SK-N-SH (cell line): ENCODE measurements around the gene PKIB. TPM values are rescaled to one million over a fixed set of nuclear protein-coding genes. Genes with fewer than 3 reads are reported as not detected.

Experiments used
- CTCF ChIA-PET: fragments of 300-600, 350-600 bp; formaldehyde crosslinking; extraction: SDS; loops from one replicate; lab custom pipeline; 2021; lab: Yijun Ruan, JAX
- POLR2A ChIA-PET: fragments of 350-600 bp; sonication (Branson Sonifier 250); formaldehyde crosslinking; extraction: SDS; loops from one replicate; lab custom pipeline; 2020; ENCODE audit warnings: antibody characterized with exemption, inconsistent platforms; lab: Yijun Ruan, JAX
- DNase-seq: peaks from one replicate; pipeline ENCODE4 v3.0.0; 2012
- H2AFZ ChIP-seq: fragments of 200-600 bp; sonication (generic); 2 replicates; pipeline ENCODE4 v1.8.1; 2016; ENCODE audit warnings: antibody characterized with exemption, mild to moderate bottlenecking, low read depth
- H3F3A ChIP-seq: fragments of 200-600 bp; sonication (generic); replicated peaks from 2 replicates; pipeline ENCODE3; 2016; ENCODE audit warnings: antibody characterized with exemption, mild to moderate bottlenecking; ENCODE audit not compliant: insufficient read depth
- H3K27ac ChIP-seq, 2 experiments: fragments of 200-500 bp in 1 of 2; fragments of 200-600 bp in 1 of 2; sonication (Bioruptor generic) in 1 of 2; sonication (generic), shearing (Covaris generic) in 1 of 2; 2 replicates each; pipeline versions ENCODE4 v1.5.1 to v1.6.1; 2014 to 2016; ENCODE audit warnings: low read depth in 2 of 2, inconsistent platforms in 1 of 2, low read length in 1 of 2, mild to moderate bottlenecking in 1 of 2, mixed read lengths in 1 of 2
- H3K27me3 ChIP-seq: fragments of 200-600 bp; sonication (generic), shearing (Covaris generic); 2 replicates; pipeline ENCODE4 v1.6.1; 2016; ENCODE audit warnings: mixed run types; ENCODE audit not compliant: insufficient read depth
- H3K36me3 ChIP-seq, 2 experiments: fragments of 200-500 bp in 1 of 2; fragments of 200-600 bp in 1 of 2; sonication (Bioruptor generic) in 1 of 2; sonication (generic) in 1 of 2; replicated peaks in 1 of 2; 2 replicates each; pipeline versions ENCODE3 to v1.5.1; 2014 to 2016; ENCODE audit warnings: low read length in 1 of 2, mild to moderate bottlenecking in 1 of 2; ENCODE audit not compliant: insufficient read depth in 2 of 2, control insufficient read depth in 1 of 2
- H3K4me1 ChIP-seq, 2 experiments: fragments of 200-500 bp in 1 of 2; fragments of 200-600 bp in 1 of 2; sonication (Bioruptor generic) in 1 of 2; sonication (generic), shearing (Covaris generic) in 1 of 2; 2 replicates each; pipeline versions ENCODE4 v1.5.1 to v1.6.1; 2014 to 2016; ENCODE audit warnings: low read depth in 1 of 2, low read length in 1 of 2, mixed run types in 1 of 2; ENCODE audit not compliant: insufficient read depth in 2 of 2, control insufficient read depth in 1 of 2
- H3K4me2 ChIP-seq: fragments of 200-600 bp; sonication (generic), shearing (Covaris generic); 2 replicates; pipeline ENCODE4 v1.6.1; 2017; ENCODE audit warnings: mixed run types
- H3K4me3 ChIP-seq, 2 experiments: fragments of 200-500 bp in 1 of 2; fragments of 200-600 bp in 1 of 2; sonication (Bioruptor generic) in 1 of 2; sonication (generic), shearing (Covaris generic) in 1 of 2; 2 replicates each; pipeline versions ENCODE4 v1.5.1 to v1.8.1; 2014 to 2016; ENCODE audit warnings: low read depth in 2 of 2, inconsistent platforms in 1 of 2, low read length in 1 of 2, mild to moderate bottlenecking in 1 of 2, mixed read lengths in 1 of 2, moderate library complexity in 1 of 2
- H3K79me2 ChIP-seq: fragments of 200-600 bp; sonication (generic); 2 replicates; pipeline ENCODE4 v1.8.1; 2017; ENCODE audit warnings: mild to moderate bottlenecking; ENCODE audit not compliant: insufficient read depth
- H3K9ac ChIP-seq: fragments of 200-600 bp; sonication (generic); 2 replicates; pipeline ENCODE4 v1.6.1; 2017; ENCODE audit warnings: mixed run types
- H3K9me2 ChIP-seq: fragments of 200-600 bp; sonication (generic); 2 replicates; pipeline ENCODE4 v1.6.1; 2017; ENCODE audit warnings: mixed run types
- H3K9me3 ChIP-seq: fragments of 200-600 bp; sonication (generic); 2 replicates; pipeline ENCODE4 v1.6.1; 2017; ENCODE audit warnings: mixed run types, mild to moderate bottlenecking, moderate library complexity
- H4K20me1 ChIP-seq: fragments of 200-600 bp; sonication (generic); 2 replicates; pipeline ENCODE4 v1.6.1; 2017; ENCODE audit warnings: mild to moderate bottlenecking, mixed run types; ENCODE audit not compliant: insufficient read depth
- CHD2 ChIP-seq: fragments of 150-350 bp; IDR thresholded peaks from 2 replicates; pipeline ENCODE4 v1.6.1; 2018; ENCODE audit warnings: low read length; ENCODE audit not compliant: partially characterized antibody
- ELF1 ChIP-seq: IDR thresholded peaks from 2 replicates; pipeline ENCODE4 v1.4.0; 2012
- EP300 ChIP-seq, 2 experiments: IDR thresholded peaks; 2 replicates each; pipeline versions ENCODE4 v1.4.0 to v1.6.1; 2012; ENCODE audit warnings: borderline replicate concordance in 1 of 2, low read depth in 1 of 2, low read length in 1 of 2
- EZH2phosphoT487 ChIP-seq: fragments of 200-600 bp; sonication (generic); IDR thresholded peaks from 2 replicates; pipeline ENCODE4 v1.6.1; 2017; ENCODE audit warnings: low read depth, mixed run types, mild to moderate bottlenecking, antibody characterized with exemption, moderate library complexity, borderline replicate concordance
- GABPA ChIP-seq: IDR thresholded peaks from 2 replicates; pipeline ENCODE4 v1.4.0; 2012; ENCODE audit warnings: low read depth, mild to moderate bottlenecking
- GATA2 ChIP-seq: sonication (generic); formaldehyde crosslinking; IDR thresholded peaks from 2 replicates; pipeline ENCODE4 v1.5.0; 2020; ENCODE audit warnings: mild to moderate bottlenecking, missing genetic modification reagents
- MEF2A ChIP-seq: IDR thresholded peaks from 2 replicates; pipeline ENCODE4 v1.4.0; 2012; ENCODE audit warnings: low read depth, borderline replicate concordance
- MXI1 ChIP-seq: IDR thresholded peaks from 2 replicates; pipeline ENCODE4 v1.6.1; 2012; ENCODE audit warnings: mild to moderate bottlenecking, low read depth, low read length, improper control_type of control experiment
- NFIC ChIP-seq: IDR thresholded peaks from 2 replicates; pipeline ENCODE4 v1.4.0; 2012; ENCODE audit warnings: borderline replicate concordance
- NRF1 ChIP-seq: IDR thresholded peaks from 2 replicates; pipeline ENCODE4 v1.6.1; 2012; ENCODE audit warnings: low read depth, mild to moderate bottlenecking, low read length
- RAD21 ChIP-seq: IDR thresholded peaks from 2 replicates; pipeline ENCODE4 v1.6.1; 2012; ENCODE audit warnings: mild to moderate bottlenecking, low read length
- RCOR1 ChIP-seq: fragments of 150-350 bp; IDR thresholded peaks from 2 replicates; pipeline ENCODE4 v1.6.1; 2017; ENCODE audit warnings: antibody characterized with exemption, low read length
- RFX5 ChIP-seq: IDR thresholded peaks from 2 replicates; pipeline ENCODE4 v1.6.1; 2012; ENCODE audit warnings: mild to moderate bottlenecking, improper control_type of control experiment, low read length
- RXRA ChIP-seq: IDR thresholded peaks from 2 replicates; pipeline ENCODE4 v1.4.0; 2012; ENCODE audit warnings: low read depth, mild to moderate bottlenecking, borderline replicate concordance
- TEAD4 ChIP-seq: IDR thresholded peaks from 2 replicates; pipeline ENCODE4 v1.4.0; 2012; ENCODE audit warnings: mild to moderate bottlenecking, borderline replicate concordance; ENCODE audit not compliant: insufficient read depth
- WGBS: methylation state at CpG from one replicate; pipeline ENCODE4 v1.1.6; 2017; ENCODE audit warnings: low lambda C conversion rate; 5-methylcytosine and 5-hydroxymethylcytosine counted together
- polyA plus RNA-seq, 3 experiments: library from polyadenylated mRNA; depleted of rRNA; stranded (reverse); fragments of >200 nt; gene quantifications; 2 replicates each; pipeline ENCODE4 v1.2.3, GENCODE V29; 2012
- TF ChIP-seq, protein P1 (sequence below): IDR thresholded peaks from 2 replicates; pipeline ENCODE4 v1.4.0; 2012; ENCODE audit warnings: low read depth
- TF ChIP-seq, protein P2 (sequence below): IDR thresholded peaks from 2 replicates; pipeline ENCODE4; 2012
- TF ChIP-seq, protein P3 (sequence below): IDR thresholded peaks from 2 replicates; pipeline ENCODE4 v1.6.1; 2012; ENCODE audit warnings: mild to moderate bottlenecking, low read depth, low read length, moderate library complexity
- TF ChIP-seq, protein P4 (sequence below): fragments of 200-600 bp; sonication (generic); IDR thresholded peaks from 2 replicates; pipeline ENCODE4 v1.6.1; 2017; ENCODE audit warnings: antibody characterized with exemption, mild to moderate bottlenecking, moderate library complexity

PKIB gene
- polyA plus RNA-seq, 1 of the 3 experiments (the other 2 are of a cell fraction) = 0.30 TPM

DNA sequence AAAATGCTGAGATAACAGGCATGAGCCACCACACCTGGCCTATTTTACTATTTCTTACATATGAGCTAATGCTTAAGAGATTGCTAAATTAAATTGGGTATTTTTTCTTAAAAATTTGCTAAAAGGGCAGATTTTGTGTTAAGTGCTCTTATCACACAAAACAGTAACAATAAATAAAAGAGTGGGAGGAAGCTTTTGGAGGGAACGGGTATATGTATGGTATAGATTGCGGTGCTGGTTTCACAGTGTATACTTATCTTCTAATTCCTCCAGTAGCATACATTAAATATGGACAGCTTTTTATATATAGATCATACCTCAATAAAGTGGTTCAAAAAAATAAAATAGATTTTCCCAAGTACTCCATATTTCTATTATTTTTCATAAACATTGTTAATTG, 129.9 kb downstream of the PKIB start:
- Histone ChIP-seq H3K4me3 (no peak overlapping the region), H4K20me1 (no peaks in the 10 kb centered on the region), H2AFZ (no peak overlapping the region), H3K9me2 (no peaks in the 10 kb centered on the region), H3K4me1 (peaks cover 0 to 5% of the 10 kb centered on the region in 2 experiments; a peak in 1 of 4 replicates), H3F3A (no peaks in the 10 kb centered on the region), H3K9me3 (no peaks in the 10 kb centered on the region), H3K79me2 (no peaks in the 10 kb centered on the region), H3K27me3 (peaks cover 19% of the 10 kb centered on the region; the same call in 1 of the 2 replicates), H3K27ac (no peak overlapping the region), H3K9ac (no peak overlapping the region), H3K4me2 (no peak overlapping the region), H3K36me3 (no peaks in the 10 kb centered on the region)
- 50% methylated on average over 2 of the region's 2 CpGs for WGBS
- ChIA-PET CTCF (interaction anchor here (1.9 to 3.1 kb wide), 2 partner anchors 9 to 99 kb away, joined by 8 to 20 read pairs; no protein-coding TSS in a partner anchor), POLR2A (no interaction called here)
- no peak for TF ChIP-seq MEF2A
- TF ChIP-seq GABPA = no peak
- no peak for TF ChIP-seq MXI1
- TF ChIP-seq, protein P1, sequence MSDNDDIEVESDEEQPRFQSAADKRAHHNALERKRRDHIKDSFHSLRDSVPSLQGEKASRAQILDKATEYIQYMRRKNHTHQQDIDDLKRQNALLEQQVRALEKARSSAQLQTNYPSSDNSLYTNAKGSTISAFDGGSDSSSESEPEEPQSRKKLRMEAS = no peak
- no peak for TF ChIP-seq EZH2phosphoT487
- TF ChIP-seq, protein P2, sequence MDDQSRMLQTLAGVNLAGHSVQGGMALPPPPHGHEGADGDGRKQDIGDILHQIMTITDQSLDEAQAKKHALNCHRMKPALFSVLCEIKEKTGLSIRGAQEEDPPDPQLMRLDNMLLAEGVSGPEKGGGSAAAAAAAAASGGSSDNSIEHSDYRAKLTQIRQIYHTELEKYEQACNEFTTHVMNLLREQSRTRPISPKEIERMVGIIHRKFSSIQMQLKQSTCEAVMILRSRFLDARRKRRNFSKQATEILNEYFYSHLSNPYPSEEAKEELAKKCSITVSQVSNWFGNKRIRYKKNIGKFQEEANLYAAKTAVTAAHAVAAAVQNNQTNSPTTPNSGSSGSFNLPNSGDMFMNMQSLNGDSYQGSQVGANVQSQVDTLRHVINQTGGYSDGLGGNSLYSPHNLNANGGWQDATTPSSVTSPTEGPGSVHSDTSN = no peak
- TF ChIP-seq GATA2 (CRISPR knock-in tag) = no peak
- TF ChIP-seq TEAD4 = no peak
- no peak for TF ChIP-seq NRF1
- TF ChIP-seq RCOR1 = no peak
- no peak for TF ChIP-seq NFIC
- no peak for TF ChIP-seq RFX5
- TF ChIP-seq, protein P3, sequence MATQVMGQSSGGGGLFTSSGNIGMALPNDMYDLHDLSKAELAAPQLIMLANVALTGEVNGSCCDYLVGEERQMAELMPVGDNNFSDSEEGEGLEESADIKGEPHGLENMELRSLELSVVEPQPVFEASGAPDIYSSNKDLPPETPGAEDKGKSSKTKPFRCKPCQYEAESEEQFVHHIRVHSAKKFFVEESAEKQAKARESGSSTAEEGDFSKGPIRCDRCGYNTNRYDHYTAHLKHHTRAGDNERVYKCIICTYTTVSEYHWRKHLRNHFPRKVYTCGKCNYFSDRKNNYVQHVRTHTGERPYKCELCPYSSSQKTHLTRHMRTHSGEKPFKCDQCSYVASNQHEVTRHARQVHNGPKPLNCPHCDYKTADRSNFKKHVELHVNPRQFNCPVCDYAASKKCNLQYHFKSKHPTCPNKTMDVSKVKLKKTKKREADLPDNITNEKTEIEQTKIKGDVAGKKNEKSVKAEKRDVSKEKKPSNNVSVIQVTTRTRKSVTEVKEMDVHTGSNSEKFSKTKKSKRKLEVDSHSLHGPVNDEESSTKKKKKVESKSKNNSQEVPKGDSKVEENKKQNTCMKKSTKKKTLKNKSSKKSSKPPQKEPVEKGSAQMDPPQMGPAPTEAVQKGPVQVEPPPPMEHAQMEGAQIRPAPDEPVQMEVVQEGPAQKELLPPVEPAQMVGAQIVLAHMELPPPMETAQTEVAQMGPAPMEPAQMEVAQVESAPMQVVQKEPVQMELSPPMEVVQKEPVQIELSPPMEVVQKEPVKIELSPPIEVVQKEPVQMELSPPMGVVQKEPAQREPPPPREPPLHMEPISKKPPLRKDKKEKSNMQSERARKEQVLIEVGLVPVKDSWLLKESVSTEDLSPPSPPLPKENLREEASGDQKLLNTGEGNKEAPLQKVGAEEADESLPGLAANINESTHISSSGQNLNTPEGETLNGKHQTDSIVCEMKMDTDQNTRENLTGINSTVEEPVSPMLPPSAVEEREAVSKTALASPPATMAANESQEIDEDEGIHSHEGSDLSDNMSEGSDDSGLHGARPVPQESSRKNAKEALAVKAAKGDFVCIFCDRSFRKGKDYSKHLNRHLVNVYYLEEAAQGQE = no peak
- TF ChIP-seq, protein P4, sequence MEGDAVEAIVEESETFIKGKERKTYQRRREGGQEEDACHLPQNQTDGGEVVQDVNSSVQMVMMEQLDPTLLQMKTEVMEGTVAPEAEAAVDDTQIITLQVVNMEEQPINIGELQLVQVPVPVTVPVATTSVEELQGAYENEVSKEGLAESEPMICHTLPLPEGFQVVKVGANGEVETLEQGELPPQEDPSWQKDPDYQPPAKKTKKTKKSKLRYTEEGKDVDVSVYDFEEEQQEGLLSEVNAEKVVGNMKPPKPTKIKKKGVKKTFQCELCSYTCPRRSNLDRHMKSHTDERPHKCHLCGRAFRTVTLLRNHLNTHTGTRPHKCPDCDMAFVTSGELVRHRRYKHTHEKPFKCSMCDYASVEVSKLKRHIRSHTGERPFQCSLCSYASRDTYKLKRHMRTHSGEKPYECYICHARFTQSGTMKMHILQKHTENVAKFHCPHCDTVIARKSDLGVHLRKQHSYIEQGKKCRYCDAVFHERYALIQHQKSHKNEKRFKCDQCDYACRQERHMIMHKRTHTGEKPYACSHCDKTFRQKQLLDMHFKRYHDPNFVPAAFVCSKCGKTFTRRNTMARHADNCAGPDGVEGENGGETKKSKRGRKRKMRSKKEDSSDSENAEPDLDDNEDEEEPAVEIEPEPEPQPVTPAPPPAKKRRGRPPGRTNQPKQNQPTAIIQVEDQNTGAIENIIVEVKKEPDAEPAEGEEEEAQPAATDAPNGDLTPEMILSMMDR = no peak
- TF ChIP-seq RXRA = no peak
- TF ChIP-seq RAD21 = no peak
- no peak for TF ChIP-seq CHD2
- TF ChIP-seq EP300 (IDR thresholded peaks at IDR 0.05; ENCODE audit: borderline replicate concordance in 1 of 2, low read depth in 1 of 2, low read length in 1 of 2) = no peak
- no peak for TF ChIP-seq ELF1
- no peak for DNase-seq
